GM18511 (cell line): ENCODE measurements around the gene IL3RA.
"Not testable (repeated sequence)": the region's sequence is repeated elsewhere in the genome, so short reads cannot be mapped to it uniquely, and the experiment has no call there.

ENCODE experiments used
- ATAC-seq: cut with Tn5 transposase; IDR thresholded peaks from one replicate; pipeline ENCODE4 v1.9.1; 2021; ENCODE audit warnings: mild to moderate bottlenecking, moderate library complexity; ENCODE audit not compliant: unreplicated experiment

IL3RA gene

GRCh38 chrX:1397001-1397400 lies 60.4 kb downstream of the IL3RA start:
- ATAC-seq: no peak

- ATAC-seq: no peak
These were observed 61.1 kb downstream of the IL3RA start for GRCh38 chrX:1397441-1398270.

- no peak for ATAC-seq
These were observed 62.1 kb downstream of the IL3RA start for GRCh38 chrX:1398431-1399340.

- no peak for ATAC-seq
These were observed 63.5 kb downstream of the IL3RA start for GRCh38 chrX:1400049-1400448.

- no peak for ATAC-seq
These were observed 64.3 kb downstream of the IL3RA start for GRCh38 chrX:1400742-1401471.

- ATAC-seq: no peak
These were observed 65.2 kb downstream of the IL3RA start for GRCh38 chrX:1401611-1402430.

- no peak for ATAC-seq
These were observed 66.6 kb downstream of the IL3RA start for GRCh38 chrX:1403228-1403627.

- ATAC-seq: not testable (repeated sequence)
These were observed 67.3 kb downstream of the IL3RA start for GRCh38 chrX:1403867-1404266.

- ATAC-seq: not testable (repeated sequence)
These were observed 69.2 kb downstream of the IL3RA start for GRCh38 chrX:1405769-1406168.

- ATAC-seq: no peak
These were observed 70.5 kb downstream of the IL3RA start for GRCh38 chrX:1407035-1407434.

GRCh38 chrX:1411326-1411725 lies 74.7 kb downstream of the IL3RA start:
- no peak for ATAC-seq

GRCh38 chrX:1412551-1413161 lies 76.1 kb downstream of the IL3RA start:
- no peak for ATAC-seq

GRCh38 chrX:1416327-1416784 lies 79.8 kb downstream of the IL3RA start:
- no peak for ATAC-seq

- no peak for ATAC-seq
These were observed 80.6 kb downstream of the IL3RA start for GRCh38 chrX:1416965-1417760.

- no peak for ATAC-seq
These were observed 81.6 kb downstream of the IL3RA start for GRCh38 chrX:1417921-1418771.

- ATAC-seq: no peak
These were observed 82.4 kb downstream of the IL3RA start for GRCh38 chrX:1418901-1419544.

- ATAC-seq: no peak
These were observed 83.2 kb downstream of the IL3RA start for GRCh38 chrX:1419545-1420355.
